Sigmoid colon (tissue), 4 donors: ENCODE results near the gene ZBTB7C.

Experiments used
- CTCF ChIP-seq, 4 experiments: fragments of 450-650 bp in 3 of 4; fragments of 200-600 bp in 1 of 4; IDR thresholded peaks; one replicate each; pipeline ENCODE4 v1.5.1; 2016 to 2019; ENCODE audit warnings: antibody characterized with exemption in 4 of 4, mild to moderate bottlenecking in 3 of 4, moderate library complexity in 2 of 4
- EP300 ChIP-seq, 4 donors: sonication (generic); formaldehyde crosslinking; IDR thresholded peaks; one replicate each; pipeline ENCODE4 v1.6.1; 2017; ENCODE audit warnings: antibody characterized with exemption in 4 of 4
- POLR2A ChIP-seq, 2 donors: fragments of 450-650 bp; IDR thresholded peaks; one replicate each; pipeline ENCODE4 v1.6.1; 2016; ENCODE audit warnings: antibody characterized with exemption in 2 of 2, mild to moderate bottlenecking in 2 of 2, moderate library complexity in 2 of 2
- POLR2AphosphoS5 ChIP-seq, 4 donors: sonication (generic); formaldehyde crosslinking; IDR thresholded peaks; one replicate each; pipeline ENCODE4 v1.6.1; 2017; ENCODE audit warnings: antibody characterized with exemption in 4 of 4

- no peak for TF ChIP-seq CTCF (IDR thresholded peaks at IDR 0.05)
- no peak for TF ChIP-seq POLR2AphosphoS5 (IDR thresholded peaks at IDR 0.05)
- no peak for TF ChIP-seq POLR2A (IDR thresholded peaks at IDR 0.05)
- TF ChIP-seq EP300 (IDR thresholded peaks at IDR 0.05): no peak
These were observed 72.9 kb downstream of the ZBTB7C start for GRCh38 chr18:48336332-48336731.
